ENCODE data around the gene CAPN3.

DNA sequence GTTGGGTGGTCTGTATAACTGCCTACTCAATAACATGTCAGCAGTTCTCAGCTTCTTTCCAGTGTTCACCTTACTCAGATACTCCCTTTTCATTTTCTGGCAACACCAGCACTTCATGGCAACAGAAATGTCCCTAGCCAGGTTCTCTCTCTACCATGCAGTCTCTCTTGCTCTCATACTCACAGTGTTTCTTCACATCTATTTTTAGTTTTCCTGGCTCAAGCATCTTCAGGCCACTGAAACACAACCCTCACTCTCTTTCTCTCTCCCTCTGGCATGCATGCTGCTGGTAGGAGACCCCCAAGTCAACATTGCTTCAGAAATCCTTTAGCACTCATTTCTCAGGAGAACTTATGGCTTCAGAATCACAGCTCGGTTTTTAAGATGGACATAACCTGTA is at the start of gene CAPN3:
- TF ChIP-seq GLIS3 (CRISPR knock-in tag; IDR thresholded peaks at IDR 0.05) (no peak), ARNTL (CRISPR knock-in tag; IDR thresholded peaks at IDR 0.05; ENCODE audit: borderline replicate concordance, low read depth) (no peak), ZFP3 (CRISPR knock-in tag; IDR thresholded peaks at IDR 0.05) (no peak), PPARA (CRISPR knock-in tag; IDR thresholded peaks at IDR 0.05; ENCODE audit: borderline replicate concordance) (no peak)
